Esophagus squamous epithelium (tissue), 4 donors: Measurements from ENCODE around the gene SMARCD1.

ENCODE experiments used
- CTCF ChIP-seq, 6 experiments: fragments of 450-650 bp in 4 of 6; fragments of 200-600 bp in 2 of 6; sonication (generic) in 2 of 6; IDR thresholded peaks; one replicate each; pipeline ENCODE4 v1.5.1; 2016 to 2019; ENCODE audit warnings: antibody characterized with exemption in 6 of 6, mild to moderate bottlenecking in 4 of 6, moderate library complexity in 4 of 6
- POLR2A ChIP-seq, 4 donors: fragments of 450-650 bp; IDR thresholded peaks; one replicate each; pipeline ENCODE4 v1.6.1; 2017; ENCODE audit warnings: antibody characterized with exemption in 4 of 4, mild to moderate bottlenecking in 4 of 4, moderate library complexity in 3 of 4

- TF ChIP-seq CTCF (IDR thresholded peaks at IDR 0.05) (no peak), POLR2A (IDR thresholded peaks at IDR 0.05) (no peak)
Observed at GRCh38 chr12:50038336-50038735, 46.8 kb upstream of the SMARCD1 start.
